C4-2B (cell line): ENCODE results near the gene FOXA1.

Source experiments
- ZFX ChIP-seq: fragments of 450-650 bp; IDR thresholded peaks from 2 replicates; pipeline ENCODE4 v1.6.1; 2017
- TF ChIP-seq, protein P1 (sequence below): fragments of 450-650 bp; conservative IDR thresholded peaks from 2 replicates; pipeline ENCODE4 v1.5.1; 2017; ENCODE audit warnings: mild to moderate bottlenecking

DNA sequence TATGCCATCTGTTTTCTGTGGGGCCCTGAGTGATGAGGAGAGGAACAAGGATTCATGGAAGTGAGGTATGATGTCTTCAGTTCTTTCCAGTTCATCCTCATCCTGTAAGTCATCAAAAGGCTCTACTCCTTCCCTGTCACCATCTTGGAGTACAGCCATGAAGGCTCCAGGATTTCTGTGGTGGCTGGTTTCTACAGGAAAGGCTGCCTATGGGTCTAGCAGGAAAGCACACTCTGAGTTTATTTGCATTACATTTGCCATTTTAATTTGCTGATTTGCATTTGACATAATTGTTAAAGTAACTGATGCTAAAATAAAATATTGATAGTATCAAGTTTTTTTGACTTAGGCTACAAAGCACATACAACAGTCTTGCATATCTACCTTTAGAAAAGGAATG, 11.6 kb upstream of the FOXA1 start:
- TF ChIP-seq, protein P1, sequence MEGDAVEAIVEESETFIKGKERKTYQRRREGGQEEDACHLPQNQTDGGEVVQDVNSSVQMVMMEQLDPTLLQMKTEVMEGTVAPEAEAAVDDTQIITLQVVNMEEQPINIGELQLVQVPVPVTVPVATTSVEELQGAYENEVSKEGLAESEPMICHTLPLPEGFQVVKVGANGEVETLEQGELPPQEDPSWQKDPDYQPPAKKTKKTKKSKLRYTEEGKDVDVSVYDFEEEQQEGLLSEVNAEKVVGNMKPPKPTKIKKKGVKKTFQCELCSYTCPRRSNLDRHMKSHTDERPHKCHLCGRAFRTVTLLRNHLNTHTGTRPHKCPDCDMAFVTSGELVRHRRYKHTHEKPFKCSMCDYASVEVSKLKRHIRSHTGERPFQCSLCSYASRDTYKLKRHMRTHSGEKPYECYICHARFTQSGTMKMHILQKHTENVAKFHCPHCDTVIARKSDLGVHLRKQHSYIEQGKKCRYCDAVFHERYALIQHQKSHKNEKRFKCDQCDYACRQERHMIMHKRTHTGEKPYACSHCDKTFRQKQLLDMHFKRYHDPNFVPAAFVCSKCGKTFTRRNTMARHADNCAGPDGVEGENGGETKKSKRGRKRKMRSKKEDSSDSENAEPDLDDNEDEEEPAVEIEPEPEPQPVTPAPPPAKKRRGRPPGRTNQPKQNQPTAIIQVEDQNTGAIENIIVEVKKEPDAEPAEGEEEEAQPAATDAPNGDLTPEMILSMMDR = no peak
- no peak for TF ChIP-seq ZFX
